ENCODE measurements around the gene CHEK2. TPM values are rescaled to one million over a fixed set of nuclear protein-coding genes. Genes with fewer than 3 reads are reported as not detected.

Gene CHEK2
- total RNA-seq, 1 experiment from 2014 or later = 61.1 TPM

DNA sequence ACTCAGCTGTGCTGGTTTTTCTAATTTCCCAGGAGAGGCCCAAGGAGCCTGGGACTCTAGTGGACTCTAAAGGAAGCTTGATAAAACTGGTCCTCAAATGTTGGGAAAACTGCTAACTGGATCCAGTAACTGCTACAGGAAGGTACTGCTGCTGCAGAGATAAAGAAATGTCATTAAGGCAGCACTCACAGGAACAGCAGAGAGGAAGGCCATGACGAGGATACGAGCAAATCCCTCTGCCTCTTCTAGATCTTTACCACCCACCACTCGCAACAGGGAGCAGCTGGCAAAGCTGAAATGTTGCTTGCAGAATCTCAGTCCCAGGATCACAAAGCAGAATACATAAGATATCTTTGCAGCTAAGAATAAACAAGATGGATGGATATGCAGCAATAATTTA lies 85.4 kb downstream of the CHEK2 start:
- no peak overlapping the region for H3K18ac ChIP-seq (ENCODE audit: insufficient read length, low read depth, low read length)
- H2AFZ ChIP-seq (ENCODE audit: low read length) = no peak overlapping the region
- Mint-ChIP-seq H3K27ac (0 out of 7 replicates have a peak overlapping the region, but pooled peaks of 1 of the 3 experiments have one; percentile 45), H3K27me3 (ENCODE audit: low read depth) (no peaks in the 10 kb centered on the region), H3K36me3 (ENCODE audit: insufficient read depth in 1 of 3, low read depth in 3 of 3) (peaks cover 0 to 4% (median 4%) of the 10 kb centered on the region in 3 experiments; a peak in 3 of 7 replicates), H3K9me3 (no peaks in the 10 kb centered on the region), H3K4me3 (no peak overlapping the region), H3K4me1 (peaks cover 4 to 5% of the 10 kb centered on the region in 2 experiments; a peak in 2 of 4 replicates)
- H3K27ac ChIP-seq (ENCODE audit: insufficient read length, low read depth, low read length) = no peak overlapping the region
- H3K56ac ChIP-seq (ENCODE audit: insufficient read length, low read depth, low read length) = no peak overlapping the region
- no peak overlapping the region for H3K4me2 ChIP-seq (ENCODE audit: insufficient read depth, insufficient read length, low read length)
- H3K4ac ChIP-seq (ENCODE audit: low read depth, low read length) = no peak overlapping the region
- no peaks in the 10 kb centered on the region for H3K9me3 ChIP-seq (ENCODE audit: control insufficient read depth, low read depth, low read length)
- H3K14ac ChIP-seq (ENCODE audit: insufficient read depth, low read length) = no peak overlapping the region
- no CpG with 5 or more reads among the region's 3 CpGs for WGBS (ENCODE audit: extremely low coverage, insufficient read length, low lambda C conversion rate)
- H2AK5ac ChIP-seq (ENCODE audit: insufficient read length, low read length) = no peak overlapping the region
- no peak overlapping the region for H2BK120ac ChIP-seq (ENCODE audit: low read depth, low read length, poor library complexity, severe bottlenecking)
- H3K79me2 ChIP-seq (ENCODE audit: insufficient read depth, low read length) = no peaks in the 10 kb centered on the region
- H4K20me1 ChIP-seq (ENCODE audit: control insufficient read depth, insufficient read depth, insufficient read length) = no peaks in the 10 kb centered on the region
- no peak for TF ChIP-seq CTCF (conservative IDR thresholded peaks at IDR 0.05)
- no peak overlapping the region for H3K9ac ChIP-seq (ENCODE audit: extremely low read depth, insufficient read length, low read length)
- H3K79me1 ChIP-seq (ENCODE audit: insufficient read depth, low read depth, low read length, poor library complexity, severe bottlenecking) = no peaks in the 10 kb centered on the region
- no peak overlapping the region for H4K5ac ChIP-seq (ENCODE audit: insufficient read length, low read depth, low read length)
- no peak for DNase-seq
- H2BK5ac ChIP-seq (ENCODE audit: insufficient read length, low read length) = no peak overlapping the region
- H3K23ac ChIP-seq (ENCODE audit: insufficient read length, low read depth, low read length) = no peak overlapping the region
- no peak overlapping the region for H2BK12ac ChIP-seq (ENCODE audit: insufficient read length, low read depth, low read length)
- H3K27me3 ChIP-seq (ENCODE audit: insufficient read depth, low read length) = no peaks in the 10 kb centered on the region
- no peak overlapping the region for H2BK15ac ChIP-seq (ENCODE audit: low read depth, low read length)
- no peaks in the 10 kb centered on the region for H3K4me1 ChIP-seq (ENCODE audit: insufficient read depth, low read length)
- H2BK20ac ChIP-seq (ENCODE audit: low read depth, low read length, poor library complexity, severe bottlenecking) = no peak overlapping the region
- H3T11ph ChIP-seq (ENCODE audit: low read length) = no peak overlapping the region
- no peak overlapping the region for H4K91ac ChIP-seq (ENCODE audit: insufficient read length, low read depth, low read length)
- H4K8ac ChIP-seq (replicated peaks; ENCODE audit: insufficient read length, low read depth, low read length) = no peak overlapping the region
- H3K23me2 ChIP-seq (ENCODE audit: insufficient read length, low read depth, low read length, poor library complexity, severe bottlenecking) = no peaks in the 10 kb centered on the region

Measured in H9 (cell line).